ENCODE measurements around the gene ANGPTL8. TPM values are rescaled to one million over a fixed set of nuclear protein-coding genes. Genes with fewer than 3 reads are reported as not detected.
A peak's percentile ranks its signal among the peaks of the same experiment; 100 is the strongest.

ANGPTL8 gene
- total RNA-seq, 2 experiments from 2014 or later, result not detected

- H3K4me3 Mint-ChIP-seq, result no peak overlapping the region
- no peak overlapping the region for H3K4me3 ChIP-seq (ENCODE audit: low read length)
- ATAC-seq (ENCODE audit: poor library complexity) (no peak), DNase-seq (no peak)
- no peaks in the 10 kb centered on the region for H3K4me1 Mint-ChIP-seq (ENCODE audit: low read depth)
- ChIA-PET POLR2A (no interaction called here), CTCF (no interaction called here)
- H3K27me3 ChIP-seq (ENCODE audit: control insufficient read depth in 1 of 2, insufficient read depth in 2 of 2, low read length in 2 of 2), result peaks cover 11 to 17% of the 10 kb centered on the region in 2 experiments
- H3K9me3 ChIP-seq (ENCODE audit: control insufficient read depth in 1 of 2, insufficient read depth in 1 of 2, low read length in 2 of 2), result peaks cover 0 to 12% of the 10 kb centered on the region in 2 experiments
- no peak overlapping the region for H3K27ac ChIP-seq (ENCODE audit: low read depth in 1 of 2, low read length in 2 of 2)
- no peaks in the 10 kb centered on the region for H3K36me3 ChIP-seq (ENCODE audit: insufficient read depth, low read length)
- no peak for TF ChIP-seq CTCF (IDR thresholded peaks at IDR 0.05)
- peaks cover 12% of the 10 kb centered on the region for H3K4me1 ChIP-seq (ENCODE audit: insufficient read depth, low read length)
- no peaks in the 10 kb centered on the region for H3K9me3 Mint-ChIP-seq
- no peaks in the 10 kb centered on the region for H3K36me3 Mint-ChIP-seq (ENCODE audit: low read depth)
- H3K27me3 Mint-ChIP-seq, result peaks cover 25% of the 10 kb centered on the region
- H3K27ac Mint-ChIP-seq, result no peak overlapping the region
- intact Hi-C loops (cut with DNase I, micrococcal nuclease), result no loop called here
Observed at GRCh38 chr19:11257846-11258380, 18.5 kb downstream of the ANGPTL8 start.

GRCh38 chr19:11260996-11261395 is 21.6 kb downstream of the ANGPTL8 start:
- H3K27me3 ChIP-seq (ENCODE audit: control insufficient read depth in 1 of 2, insufficient read depth in 2 of 2, low read length in 2 of 2), result peaks cover 31 to 32% of the 10 kb centered on the region in 2 experiments
- H3K4me1 ChIP-seq (ENCODE audit: insufficient read depth, low read length), result peaks cover 13% of the 10 kb centered on the region
- Mint-ChIP-seq H3K4me3 (peak overlapping the region; percentile 57), H3K9me3 (no peaks in the 10 kb centered on the region), H3K4me1 (ENCODE audit: low read depth) (no peaks in the 10 kb centered on the region), H3K36me3 (ENCODE audit: low read depth) (no peaks in the 10 kb centered on the region), H3K27ac (no peak overlapping the region), H3K27me3 (peaks cover 53% of the 10 kb centered on the region)
- no peak for ATAC-seq (ENCODE audit: poor library complexity)
- DNase-seq, result no peak
- intact Hi-C loops (cut with DNase I, micrococcal nuclease), result no loop called here
- H3K4me3 ChIP-seq (ENCODE audit: low read length), result no peak overlapping the region
- no peak for TF ChIP-seq CTCF (IDR thresholded peaks at IDR 0.05)
- H3K36me3 ChIP-seq (ENCODE audit: insufficient read depth, low read length), result no peaks in the 10 kb centered on the region
- H3K9me3 ChIP-seq (ENCODE audit: control insufficient read depth in 1 of 2, insufficient read depth in 1 of 2, low read length in 2 of 2), result peaks cover 0 to 11% of the 10 kb centered on the region in 2 experiments
- ChIA-PET POLR2A (no interaction called here), CTCF (no interaction called here)
- no peak overlapping the region for H3K27ac ChIP-seq (ENCODE audit: low read depth in 1 of 2, low read length in 2 of 2)

GRCh38 chr19:11261431-11261970 is 22.1 kb downstream of the ANGPTL8 start:
- Histone ChIP-seq H3K27me3 (ENCODE audit: control insufficient read depth in 1 of 2, insufficient read depth in 2 of 2, low read length in 2 of 2) (peaks cover 31 to 32% of the 10 kb centered on the region in 2 experiments), H3K4me1 (ENCODE audit: insufficient read depth, low read length) (peaks cover 13% of the 10 kb centered on the region), H3K36me3 (ENCODE audit: insufficient read depth, low read length) (no peaks in the 10 kb centered on the region), H3K9me3 (ENCODE audit: control insufficient read depth in 1 of 2, insufficient read depth in 1 of 2, low read length in 2 of 2) (peaks cover 0 to 11% of the 10 kb centered on the region in 2 experiments), H3K27ac (ENCODE audit: low read depth in 1 of 2, low read length in 2 of 2) (no peak overlapping the region), H3K4me3 (ENCODE audit: low read length) (peak overlapping the region; percentile 29)
- CTCF ChIA-PET, result no interaction called here
- DNase-seq (no peak), ATAC-seq (ENCODE audit: poor library complexity) (no peak)
- POLR2A ChIA-PET, result no interaction called here
- no peaks in the 10 kb centered on the region for H3K4me1 Mint-ChIP-seq (ENCODE audit: low read depth)
- no peak for TF ChIP-seq CTCF (IDR thresholded peaks at IDR 0.05)
- no peak overlapping the region for H3K4me3 Mint-ChIP-seq
- no peak overlapping the region for H3K27ac Mint-ChIP-seq
- H3K27me3 Mint-ChIP-seq, result peaks cover 58% of the 10 kb centered on the region
- intact Hi-C loops (cut with DNase I, micrococcal nuclease), result no loop called here
- no peaks in the 10 kb centered on the region for H3K9me3 Mint-ChIP-seq
- H3K36me3 Mint-ChIP-seq (ENCODE audit: low read depth), result no peaks in the 10 kb centered on the region

Measured in CD4-positive, alpha-beta T cell (primary cell).